Naive thymus-derived CD4-positive, alpha-beta T cell (primary cell): Measurements from ENCODE around the gene MBLAC1. TPM values are rescaled to one million over a fixed set of nuclear protein-coding genes. Genes with fewer than 3 reads are reported as not detected.

ENCODE experiments used
- ATAC-seq: fragments of 150-1000 bp; cut with Tn5 transposase; 2 replicates; pipeline ENCODE4 v1.10.0; 2021; ENCODE audit warnings: mild to moderate bottlenecking, moderate library complexity
- CTCF ChIA-PET: fragments of 350-600 bp; sonication (Branson Sonifier 250); formaldehyde crosslinking; loops from one replicate; lab custom pipeline; 2021; ENCODE audit warnings: antibody characterized with exemption; lab: Charles Lee
- POLR2A ChIA-PET: fragments of 350-600 bp; sonication (Branson Sonifier 250); formaldehyde crosslinking; loops from one replicate; lab custom pipeline; 2021; ENCODE audit warnings: antibody characterized with exemption, inconsistent platforms; lab: Charles Lee
- DNase-seq, 9 donors: peaks; one replicate each; pipeline versions ENCODE4 v3.0.0 to v3.0.0-alpha.2; 2020 to 2022; ENCODE audit warnings: mixed read lengths in 1 of 9
- H3K27ac ChIP-seq: one replicate; pipeline ENCODE4 v1.7.0; 2013; ENCODE audit warnings: mild to moderate bottlenecking, low read depth, low read length, moderate library complexity
- H3K27me3 ChIP-seq, 2 donors: one replicate each; pipeline ENCODE4 v1.7.0; 2013; ENCODE audit warnings: low read length in 2 of 2, mild to moderate bottlenecking in 2 of 2, moderate library complexity in 2 of 2; ENCODE audit not compliant: control insufficient read depth in 2 of 2, insufficient read depth in 2 of 2
- H3K36me3 ChIP-seq, 3 experiments: 1 replicate in 2 of 3; 2 replicates in 1 of 3; pipeline ENCODE4 v1.7.0; 2013; ENCODE audit warnings: low read length in 3 of 3, mild to moderate bottlenecking in 3 of 3, moderate library complexity in 1 of 3; ENCODE audit not compliant: insufficient read depth in 3 of 3, control insufficient read depth in 2 of 3
- H3K4me1 ChIP-seq, 2 donors: one replicate each; pipeline ENCODE4 v1.7.0; 2013; ENCODE audit warnings: low read length in 2 of 2, mild to moderate bottlenecking in 2 of 2, moderate library complexity in 1 of 2; ENCODE audit not compliant: control insufficient read depth in 2 of 2, insufficient read depth in 2 of 2
- H3K4me3 ChIP-seq: 2 replicates; pipeline ENCODE4 v1.7.0; 2013; ENCODE audit warnings: mild to moderate bottlenecking, low read length
- H3K9me3 ChIP-seq, 3 experiments: 1 replicate in 2 of 3; 2 replicates in 1 of 3; pipeline ENCODE4 v1.7.0; 2013; ENCODE audit warnings: low read length in 3 of 3; ENCODE audit not compliant: control insufficient read depth in 2 of 3
- H3K27ac Mint-ChIP-seq, 9 donors: one replicate each; pipeline ENCODE4 v1.8.0; 2020 to 2022; ENCODE audit warnings: mixed read lengths in 9 of 9, mild to moderate bottlenecking in 8 of 9, moderate library complexity in 5 of 9, inconsistent platforms in 2 of 9
- H3K27me3 Mint-ChIP-seq, 5 donors: one replicate each; pipeline ENCODE4 v1.8.0; 2021 to 2022; ENCODE audit warnings: mixed read lengths in 5 of 5, mild to moderate bottlenecking in 1 of 5
- H3K36me3 Mint-ChIP-seq, 5 donors: one replicate each; pipeline ENCODE4 v1.8.0; 2020 to 2022; ENCODE audit warnings: mixed read lengths in 5 of 5, mild to moderate bottlenecking in 3 of 5, inconsistent platforms in 1 of 5
- H3K4me1 Mint-ChIP-seq, 7 donors: one replicate each; pipeline ENCODE4 v1.8.0; 2020 to 2022; ENCODE audit warnings: mixed read lengths in 7 of 7, mild to moderate bottlenecking in 3 of 7, inconsistent platforms in 1 of 7
- H3K4me3 Mint-ChIP-seq, 10 donors: one replicate each; pipeline ENCODE4 v1.8.0; 2020 to 2022; ENCODE audit warnings: mild to moderate bottlenecking in 10 of 10, mixed read lengths in 10 of 10, moderate library complexity in 6 of 10, inconsistent platforms in 2 of 10
- H3K9me3 Mint-ChIP-seq, 11 donors: one replicate each; pipeline ENCODE4 v1.8.0; 2020 to 2022; ENCODE audit warnings: mixed read lengths in 11 of 11, mild to moderate bottlenecking in 4 of 11, inconsistent platforms in 1 of 11, moderate library complexity in 1 of 11
- intact Hi-C, 2 donors: fragments of 100-400 bp; cut with micrococcal nuclease; formaldehyde crosslinking; loops; one replicate each; pipeline ENCODE4 v1.15.1; 2023
- polyA plus RNA-seq, 2 donors: library from polyadenylated mRNA; unstranded; fragments of 300-500 nt; fragmentation: Illumina TruSeq; gene quantifications; one replicate each; pipeline ENCODE4 v1.2.3, GENCODE V29; 2021
- total RNA-seq, 6 experiments: library from RNA in 5 of 6; stranded (reverse) in 5 of 6; gene quantifications; 1 replicate in 5 of 6; 2 replicates in 1 of 6; pipeline ENCODE4 v1.2.3 and lab custom pipeline; 2021 to 2026

Gene MBLAC1
- total and polyA plus RNA-seq, 7 experiments from 2014 or later: 1.5 to 6.3 (median 4.5) TPM

GRCh38 chr7:100130608-100131453 lies 4.1 kb downstream of the MBLAC1 start:
- H3K36me3 ChIP-seq: peaks cover 0 to 9% (median 0%) of the 10 kb centered on the region in 3 experiments
- DNase-seq (peak; percentile 73 to 89 (median 81)), ATAC-seq (peak; percentile 26)
- peak overlapping the region; percentile 48 for H3K4me3 ChIP-seq
- H3K9me3 ChIP-seq: no peaks in the 10 kb centered on the region
- POLR2A ChIA-PET: interaction anchor here (0.5 to 4.6 kb wide), 10 partner anchors 11 to 219 kb away, joined by 3 to 16 read pairs (median 3); partner anchors contain the start of genes AP4M1, CNPY4, LAMTOR4 and MCM7
- H3K27ac ChIP-seq: no peak overlapping the region
- Mint-ChIP-seq H3K9me3 (peaks cover 0 to 4% (median 0%) of the 10 kb centered on the region in 11 donors), H3K36me3 (no peaks in the 10 kb centered on the region), H3K27ac (no peak overlapping the region), H3K27me3 (no peaks in the 10 kb centered on the region), H3K4me1 (peaks cover 8 to 35% (median 23%) of the 10 kb centered on the region in 7 donors), H3K4me3 (peak overlapping the region in 6 of 10 donors; percentile 29 to 53 (median 44))
- H3K4me1 ChIP-seq: peaks cover 13 to 27% of the 10 kb centered on the region in 2 donors
- no peaks in the 10 kb centered on the region for H3K27me3 ChIP-seq
- intact Hi-C loops: loop anchor here (1.0 to 5.0 kb wide), 9 partner anchors 30 to 218 kb away; partner anchors contain the start of genes AP4M1 (in 1 of the 2), AZGP1 (in 1 of the 2), GAL3ST4 (in 1 of the 2) and MCM7 (in 1 of the 2)
- CTCF ChIA-PET: interaction anchor here (0.6 to 5.6 kb wide), 19 partner anchors 10 to 283 kb away, joined by 3 to 84 read pairs (median 5); partner anchors contain the start of genes AP4M1, COPS6, GPC2 and MCM7

- Mint-ChIP-seq H3K27me3 (no peaks in the 10 kb centered on the region), H3K36me3 (no peaks in the 10 kb centered on the region), H3K4me1 (peaks cover 3 to 28% (median 20%) of the 10 kb centered on the region in 7 donors), H3K4me3 (no peak overlapping the region), H3K9me3 (no peaks in the 10 kb centered on the region), H3K27ac (peak overlapping the region in 3 of 9 donors; percentile 28 to 73 (median 55))
- no peak for DNase-seq
- intact Hi-C loops: loop anchor here (1.0 to 5.0 kb wide), 9 partner anchors 35 to 275 kb away; partner anchors contain the start of genes AZGP1 (in 1 of the 2) and GAL3ST4 (in 1 of the 2)
- Histone ChIP-seq H3K36me3 (peaks cover 0 to 3% (median 0%) of the 10 kb centered on the region in 3 experiments), H3K4me3 (no peak overlapping the region), H3K27ac (no peak overlapping the region), H3K9me3 (no peaks in the 10 kb centered on the region), H3K27me3 (no peaks in the 10 kb centered on the region), H3K4me1 (peaks cover 13 to 22% of the 10 kb centered on the region in 2 donors)
- CTCF ChIA-PET: interaction anchor here (0.6 to 5.6 kb wide), 22 partner anchors 10 to 279 kb away, joined by 3 to 84 read pairs (median 4); partner anchors contain the start of genes GPC2, LAMTOR4, PVRIG and STAG3
- no peak for ATAC-seq
- POLR2A ChIA-PET: interaction anchor here (0.6 to 4.6 kb wide), 15 partner anchors 12 to 297 kb away, joined by 3 to 16 read pairs (median 6); partner anchors contain the start of genes CNPY4, GAL3ST4, LAMTOR4 and PVRIG
Observed at GRCh38 chr7:100132126-100132525, 5.4 kb downstream of the MBLAC1 start.

- intact Hi-C loops: loop anchor here (1.0 to 5.0 kb wide), 9 partner anchors 35 to 275 kb away; partner anchors contain the start of genes AZGP1 (in 1 of the 2) and GAL3ST4 (in 1 of the 2)
- ChIA-PET CTCF (interaction anchor here (0.6 to 5.6 kb wide), 32 partner anchors 8 to 278 kb away, joined by 3 to 84 read pairs (median 4); partner anchors contain the start of genes GAL3ST4, GPC2, LAMTOR4 and PVRIG), POLR2A (interaction anchor here (0.5 to 4.6 kb wide), 19 partner anchors 12 to 296 kb away, joined by 3 to 16 read pairs (median 4); partner anchors contain the start of genes CNPY4, GAL3ST4, LAMTOR4 and PVRIG)
- Histone ChIP-seq H3K9me3 (no peaks in the 10 kb centered on the region), H3K27ac (no peak overlapping the region), H3K36me3 (no peaks in the 10 kb centered on the region), H3K4me1 (peaks cover 13 to 24% of the 10 kb centered on the region in 2 donors), H3K4me3 (no peak overlapping the region), H3K27me3 (no peaks in the 10 kb centered on the region)
- DNase-seq: peak in 8 of 9 donors; percentile 53 to 77 (median 64)
- peak; percentile 89 for ATAC-seq
- H3K36me3 Mint-ChIP-seq: no peaks in the 10 kb centered on the region
- no peak overlapping the region for H3K4me3 Mint-ChIP-seq
- H3K27ac Mint-ChIP-seq: peak overlapping the region in 7 of 9 donors; percentile 24 to 73 (median 49)
- H3K27me3 Mint-ChIP-seq: no peaks in the 10 kb centered on the region
- H3K4me1 Mint-ChIP-seq: peaks cover 4 to 31% (median 23%) of the 10 kb centered on the region in 7 donors
- no peaks in the 10 kb centered on the region for H3K9me3 Mint-ChIP-seq
Observed at GRCh38 chr7:100132697-100133151, 6.0 kb downstream of the MBLAC1 start.

GRCh38 chr7:100137851-100138760 lies 11.3 kb downstream of the MBLAC1 start:
- intact Hi-C loops: loop anchor here in 1 of 2 donors (1.0 kb wide), 1 partner anchor 10 kb away; the partner anchor contains the start of gene LAMTOR4
- H3K4me1 Mint-ChIP-seq: peaks cover 0 to 16% (median 13%) of the 10 kb centered on the region in 7 donors
- peak overlapping the region in 8 of 9 donors; percentile 57 to 90 (median 70) for H3K27ac Mint-ChIP-seq
- no peaks in the 10 kb centered on the region for H3K9me3 Mint-ChIP-seq
- ChIA-PET CTCF (interaction anchor here (0.7 to 2.5 kb wide), 9 partner anchors 9 to 224 kb away, joined by 3 to 9 read pairs (median 4); partner anchors contain the start of genes LAMTOR4 and TRAPPC14), POLR2A (interaction anchor here (0.6 to 2.3 kb wide), 13 partner anchors 10 to 536 kb away, joined by 3 to 12 read pairs (median 4); partner anchors contain the start of genes GPC2, LAMTOR4, PVRIG and STAG3)
- Histone ChIP-seq H3K4me1 (peaks cover 0 to 11% of the 10 kb centered on the region in 2 donors), H3K27me3 (no peaks in the 10 kb centered on the region), H3K27ac (peak overlapping the region; percentile 28), H3K4me3 (peak overlapping the region; percentile 9), H3K36me3 (no peaks in the 10 kb centered on the region), H3K9me3 (no peaks in the 10 kb centered on the region)
- H3K36me3 Mint-ChIP-seq: no peaks in the 10 kb centered on the region
- H3K27me3 Mint-ChIP-seq: no peaks in the 10 kb centered on the region
- peak overlapping the region in 7 of 10 donors; percentile 1 to 69 (median 54) for H3K4me3 Mint-ChIP-seq
- DNase-seq (peak in 3 of 9 donors; percentile 31 to 41 (median 35)), ATAC-seq (peak; percentile 42)

- no peaks in the 10 kb centered on the region for H3K27me3 ChIP-seq
- intact Hi-C loops: no loop called here
- no peak overlapping the region for H3K27ac ChIP-seq
- H3K27me3 Mint-ChIP-seq: no peaks in the 10 kb centered on the region
- H3K36me3 Mint-ChIP-seq: no peaks in the 10 kb centered on the region
- peaks cover 0 to 11% of the 10 kb centered on the region in 2 donors for H3K4me1 ChIP-seq
- H3K4me1 Mint-ChIP-seq: peaks cover 0 to 16% (median 13%) of the 10 kb centered on the region in 7 donors
- POLR2A ChIA-PET: interaction anchor here (0.6 to 1.8 kb wide), 3 partner anchors 13 to 67 kb away, joined by 3 to 15 read pairs (median 3); no protein-coding TSS in a partner anchor
- no peak overlapping the region for H3K4me3 Mint-ChIP-seq
- H3K9me3 Mint-ChIP-seq: no peaks in the 10 kb centered on the region
- no peak overlapping the region for H3K4me3 ChIP-seq
- DNase-seq (no peak), ATAC-seq (peak; percentile 26)
- H3K27ac Mint-ChIP-seq: no peak overlapping the region
- H3K9me3 ChIP-seq: no peaks in the 10 kb centered on the region
- CTCF ChIA-PET: interaction anchor here (0.7 to 1.5 kb wide), 3 partner anchors 9 to 42 kb away, joined by 4 read pairs; no protein-coding TSS in a partner anchor
- H3K36me3 ChIP-seq: no peaks in the 10 kb centered on the region
Observed at GRCh38 chr7:100141555-100141949, 14.8 kb downstream of the MBLAC1 start.
